ENCODE results near the gene PRCP.

GRCh38 chr11:82909015-82909640 is 8.9 kb upstream of the PRCP start:
- TF ChIP-seq POLR2A (IDR thresholded peaks at IDR 0.05; ENCODE audit: low read length) (no peak), GATA1 (IDR thresholded peaks at IDR 0.05; ENCODE audit: low read depth, low read length) (no peak)
